Esophagus muscularis mucosa (tissue), 4 donors: ENCODE results near the gene CDH15. TPM values are rescaled to one million over a fixed set of nuclear protein-coding genes. Genes with fewer than 3 reads are reported as not detected.
"Not testable (repeated sequence)": the region's sequence is repeated elsewhere in the genome, so short reads cannot be mapped to it uniquely, and the experiment has no call there.

Experiments
- DNase-seq: peaks from one replicate; pipeline ENCODE4 v3.0.0-alpha.2; 2017; ENCODE audit errors: extremely low spot score
- H3K27ac ChIP-seq, 4 donors: fragments of 200-600 bp; sonication (generic); replicated peaks in 1 of 4; 1 replicate in 3 of 4; 2 replicates in 1 of 4; pipeline ENCODE4 v1.5.1; 2016 to 2019; ENCODE audit warnings: mild to moderate bottlenecking in 1 of 4
- H3K27me3 ChIP-seq, 4 donors: fragments of 200-600 bp; sonication (generic); one replicate each; pipeline versions ENCODE4 v1.5.1 to v1.6.0; 2016 to 2019
- H3K36me3 ChIP-seq, 4 donors: fragments of 200-600 bp; sonication (generic); one replicate each; pipeline ENCODE4 v1.5.1; 2016 to 2019
- H3K4me1 ChIP-seq, 4 donors: fragments of 200-600 bp; sonication (generic); one replicate each; pipeline ENCODE4 v1.5.1; 2016 to 2019
- H3K4me3 ChIP-seq, 4 donors: fragments of 200-600 bp; sonication (generic); 1 replicate in 2 of 4; 2 replicates in 2 of 4; pipeline ENCODE4 v1.5.1; 2016 to 2019; ENCODE audit warnings: mild to moderate bottlenecking in 4 of 4, moderate library complexity in 1 of 4
- H3K9me3 ChIP-seq, 4 donors: fragments of 200-600 bp; sonication (generic); 1 replicate in 3 of 4; 2 replicates in 1 of 4; pipeline ENCODE4 v1.5.1; 2016 to 2019
- EP300 ChIP-seq: sonication (generic); formaldehyde crosslinking; IDR thresholded peaks from one replicate; pipeline ENCODE4 v1.6.1; 2017; ENCODE audit warnings: antibody characterized with exemption
- POLR2A ChIP-seq: fragments of 450-650 bp; IDR thresholded peaks from one replicate; pipeline ENCODE4 v1.6.1; 2017; ENCODE audit warnings: antibody characterized with exemption, moderate library complexity, mild to moderate bottlenecking, low read depth
- POLR2AphosphoS5 ChIP-seq, 2 donors: sonication (generic); formaldehyde crosslinking; IDR thresholded peaks; one replicate each; pipeline ENCODE4 v1.6.1; 2017; ENCODE audit warnings: antibody characterized with exemption in 2 of 2
- WGBS: methylation state at CpG from one replicate; pipeline ENCODE4 v1.1.5; 2018; 5-methylcytosine and 5-hydroxymethylcytosine counted together
- intact Hi-C: fragments of 100-400 bp; cut with DNase I; formaldehyde crosslinking; loops from one replicate; pipeline ENCODE4 v1.15.1; 2023
- total RNA-seq, 4 donors: library from RNA; depleted of rRNA; stranded (reverse); fragments of >200 nt; gene quantifications; one replicate each; pipeline versions ENCODE4 v1.1.0 to v1.2.1, GENCODE V29; 2016
- TF ChIP-seq, protein P1 (sequence below), 3 experiments: fragments of 200-600 bp in 2 of 3; fragments of 450-650 bp in 1 of 3; sonication (generic) in 2 of 3; IDR thresholded peaks; one replicate each; pipeline ENCODE4 v1.5.1; 2017 to 2019; ENCODE audit warnings: antibody characterized with exemption in 3 of 3, mild to moderate bottlenecking in 2 of 3, moderate library complexity in 1 of 3

The CDH15 gene
- total RNA-seq, 4 donors from 2014 or later = under 0.01 to 0.17 (median 0.13) TPM; not detected in 1

GRCh38 chr16:89163297-89163696 is 8.3 kb upstream of the CDH15 start:
- TF ChIP-seq POLR2A (no peak), EP300 (no peak), POLR2AphosphoS5 (IDR thresholded peaks at IDR 0.05) (no peak)
- TF ChIP-seq, protein P1, sequence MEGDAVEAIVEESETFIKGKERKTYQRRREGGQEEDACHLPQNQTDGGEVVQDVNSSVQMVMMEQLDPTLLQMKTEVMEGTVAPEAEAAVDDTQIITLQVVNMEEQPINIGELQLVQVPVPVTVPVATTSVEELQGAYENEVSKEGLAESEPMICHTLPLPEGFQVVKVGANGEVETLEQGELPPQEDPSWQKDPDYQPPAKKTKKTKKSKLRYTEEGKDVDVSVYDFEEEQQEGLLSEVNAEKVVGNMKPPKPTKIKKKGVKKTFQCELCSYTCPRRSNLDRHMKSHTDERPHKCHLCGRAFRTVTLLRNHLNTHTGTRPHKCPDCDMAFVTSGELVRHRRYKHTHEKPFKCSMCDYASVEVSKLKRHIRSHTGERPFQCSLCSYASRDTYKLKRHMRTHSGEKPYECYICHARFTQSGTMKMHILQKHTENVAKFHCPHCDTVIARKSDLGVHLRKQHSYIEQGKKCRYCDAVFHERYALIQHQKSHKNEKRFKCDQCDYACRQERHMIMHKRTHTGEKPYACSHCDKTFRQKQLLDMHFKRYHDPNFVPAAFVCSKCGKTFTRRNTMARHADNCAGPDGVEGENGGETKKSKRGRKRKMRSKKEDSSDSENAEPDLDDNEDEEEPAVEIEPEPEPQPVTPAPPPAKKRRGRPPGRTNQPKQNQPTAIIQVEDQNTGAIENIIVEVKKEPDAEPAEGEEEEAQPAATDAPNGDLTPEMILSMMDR (IDR thresholded peaks at IDR 0.05) = no peak
- Histone ChIP-seq H3K4me3 (no peak overlapping the region), H3K36me3 (no peaks in the 10 kb centered on the region), H3K9me3 (no peaks in the 10 kb centered on the region), H3K27ac (no peak overlapping the region), H3K4me1 (peaks cover 7 to 16% (median 11%) of the 10 kb centered on the region in 4 donors), H3K27me3 (peaks cover under 1 to 82% (median 25%) of the 10 kb centered on the region in 4 donors)
- intact Hi-C loops = loop anchor here (10.0 kb wide), 2 partner anchors 218 to 418 kb away; no protein-coding TSS in a partner anchor
- WGBS = 76% methylated on average over 9 of the region's 9 CpGs
- no peak for DNase-seq

GRCh38 chr16:89164436-89164835 is 7.1 kb upstream of the CDH15 start:
- no peaks in the 10 kb centered on the region for H3K9me3 ChIP-seq
- no peaks in the 10 kb centered on the region for H3K36me3 ChIP-seq
- intact Hi-C loops = loop anchor here (10.0 kb wide), 2 partner anchors 220 to 420 kb away; no protein-coding TSS in a partner anchor
- peaks cover 7 to 12% (median 10%) of the 10 kb centered on the region in 4 donors for H3K4me1 ChIP-seq
- H3K27me3 ChIP-seq = peaks cover 4 to 94% (median 36%) of the 10 kb centered on the region in 4 donors
- no peak for TF ChIP-seq POLR2AphosphoS5 (IDR thresholded peaks at IDR 0.05)
- TF ChIP-seq, protein P1 (IDR thresholded peaks at IDR 0.05) = no peak
- no peak overlapping the region for H3K4me3 ChIP-seq
- no peak overlapping the region for H3K27ac ChIP-seq
- no peak for DNase-seq
- 54% methylated on average over 12 of the region's 15 CpGs for WGBS

GRCh38 chr16:89164847-89165680 is 6.5 kb upstream of the CDH15 start:
- H3K9me3 ChIP-seq = no peaks in the 10 kb centered on the region
- TF ChIP-seq, protein P1 (IDR thresholded peaks at IDR 0.05) = no peak
- TF ChIP-seq POLR2A = no peak
- intact Hi-C loops = loop anchor here (10.0 kb wide), 2 partner anchors 220 to 420 kb away; no protein-coding TSS in a partner anchor
- peaks cover 6 to 94% (median 42%) of the 10 kb centered on the region in 4 donors for H3K27me3 ChIP-seq
- no peak overlapping the region for H3K27ac ChIP-seq
- DNase-seq = no peak
- H3K36me3 ChIP-seq = no peaks in the 10 kb centered on the region
- H3K4me1 ChIP-seq = peaks cover 7 to 10% (median 9%) of the 10 kb centered on the region in 4 donors
- no peak overlapping the region for H3K4me3 ChIP-seq
- 82% methylated on average over 13 of the region's 20 CpGs for WGBS

DNA sequence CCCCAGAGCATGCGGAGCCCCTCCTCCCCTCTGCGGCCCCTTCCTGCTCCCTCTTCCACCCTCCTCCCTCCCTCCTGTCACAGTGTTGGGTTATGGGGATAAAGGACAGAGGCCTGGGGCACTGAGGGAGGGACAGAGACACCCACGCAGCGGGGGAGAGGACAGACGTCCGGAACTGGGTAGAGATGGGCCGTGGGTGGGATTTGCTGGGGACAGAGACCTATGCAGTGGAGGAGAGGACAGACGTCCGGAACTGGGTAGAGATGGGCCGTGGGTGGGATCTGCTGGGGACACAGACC is 5.9 kb upstream of the CDH15 start:
- H3K36me3 ChIP-seq, H3K9me3 ChIP-seq, H3K27ac ChIP-seq, H3K4me3 ChIP-seq, DNase-seq: not testable (repeated sequence)
- peaks cover 9 to 16% (median 14%) of the 10 kb centered on the region in 4 donors for H3K4me1 ChIP-seq
- 62% methylated on average over 9 of the region's 10 CpGs for WGBS
- H3K27me3 ChIP-seq = peaks cover 11 to 96% (median 47%) of the 10 kb centered on the region in 4 donors
- intact Hi-C loops = loop anchor here (10.0 kb wide), 2 partner anchors 221 to 421 kb away; no protein-coding TSS in a partner anchor

- Histone ChIP-seq H3K4me1 (peaks cover 18 to 28% (median 26%) of the 10 kb centered on the region in 4 donors), H3K36me3 (no peaks in the 10 kb centered on the region), H3K27me3 (peaks cover 13 to 96% (median 55%) of the 10 kb centered on the region in 4 donors), H3K9me3 (no peaks in the 10 kb centered on the region), H3K4me3 (no peak overlapping the region), H3K27ac (no peak overlapping the region)
- intact Hi-C loops = loop anchor here (10.0 kb wide), 2 partner anchors 222 to 422 kb away; no protein-coding TSS in a partner anchor
- TF ChIP-seq, protein P1 (IDR thresholded peaks at IDR 0.05) = no peak
- TF ChIP-seq POLR2A (no peak), EP300 (no peak), POLR2AphosphoS5 (IDR thresholded peaks at IDR 0.05) (no peak)
- WGBS = 63% methylated on average over 10 of the region's 18 CpGs
- no peak for DNase-seq
These were observed 4.7 kb upstream of the CDH15 start for GRCh38 chr16:89166696-89167424.
